K562 (cell line): ENCODE measurements around the gene TP53I13. TPM values are rescaled to one million over a fixed set of nuclear protein-coding genes. Genes with fewer than 3 reads are reported as not detected.

Experiments
- ARNT ChIP-seq, 2 experiments: fragments of 450-650 bp; IDR thresholded peaks; 2 replicates each; pipeline ENCODE4 v1.6.1; 2016; ENCODE audit warnings: mild to moderate bottlenecking in 1 of 2
- BRD9 ChIP-seq: fragments of 450-650 bp; IDR thresholded peaks from 2 replicates; pipeline ENCODE4 v1.6.1; 2018; ENCODE audit warnings: low read depth; ENCODE audit not compliant: partially characterized antibody
- ELF2 ChIP-seq: fragments of 250-450 bp; sonication (Bioruptor Pico); IDR thresholded peaks from 2 replicates; pipeline ENCODE4 v1.5.0; 2021; ENCODE audit warnings: mild to moderate bottlenecking
- GATAD2B ChIP-seq: fragments of 450-650 bp; IDR thresholded peaks from 2 replicates; pipeline ENCODE4 v1.6.1; 2017; ENCODE audit warnings: mild to moderate bottlenecking, borderline replicate concordance
- HDGF ChIP-seq: fragments of 450-650 bp; IDR thresholded peaks from 2 replicates; pipeline ENCODE4 v1.6.1; 2016
- KDM4B ChIP-seq, 2 experiments: fragments of 450-650 bp in 1 of 2; sonication (generic) in 1 of 2; IDR thresholded peaks; 2 replicates each; pipeline ENCODE4 v1.6.1; 2016 to 2017; ENCODE audit warnings: borderline replicate concordance in 2 of 2, antibody characterized with exemption in 1 of 2, low read depth in 1 of 2, mild to moderate bottlenecking in 1 of 2
- L3MBTL2 ChIP-seq: fragments of 450-650 bp; IDR thresholded peaks from 2 replicates; pipeline ENCODE4 v1.6.1; 2016; ENCODE audit warnings: mild to moderate bottlenecking, moderate library complexity
- MTA3 ChIP-seq: fragments of 450-650 bp; formaldehyde crosslinking; IDR thresholded peaks from 2 replicates; pipeline ENCODE4 v1.6.1; 2017; ENCODE audit warnings: mild to moderate bottlenecking, borderline replicate concordance
- SAFB2 ChIP-seq: fragments of 200-400 bp; formaldehyde crosslinking; IDR thresholded peaks from 2 replicates; pipeline ENCODE4 v1.6.1; 2018; ENCODE audit warnings: borderline replicate concordance, low read length, low read depth, moderate library complexity; ENCODE audit not compliant: severe bottlenecking
- ZNF431 ChIP-seq: sonication (generic); formaldehyde crosslinking; IDR thresholded peaks from 2 replicates; pipeline ENCODE4 v1.8.0; 2022; ENCODE audit warnings: mild to moderate bottlenecking, missing genetic modification reagents
- ZNF644 ChIP-seq: fragments of 200-800 bp; sonication (Bioruptor generic); IDR thresholded peaks from 2 replicates; pipeline ENCODE4 v1.6.1; 2016; ENCODE audit warnings: low read depth, missing genetic modification characterization, missing compliant biosample characterization
- ZNF766 ChIP-seq: fragments of 200-800 bp; sonication (Bioruptor generic); conservative IDR thresholded peaks from 2 replicates; pipeline ENCODE4 v1.6.1; 2016; ENCODE audit warnings: missing genetic modification characterization, missing compliant biosample characterization
- polyA plus RNA-seq, 8 experiments: library from polyadenylated mRNA; depleted of rRNA in 4 of 8; stranded (reverse) in 5 of 8; unstranded in 3 of 8; fragments of >200 nt; fragmentation: Nextera tagmentation in 2 of 8; fragmentation: Illumina TruSeq in 1 of 8; extraction: Ambion mirVana in 2 of 8; extraction: Trizol in 1 of 8; gene quantifications; 2 replicates each; pipeline versions ENCODE4 v1.2.1 to v1.2.3, GENCODE V29; 2011 to 2014; ENCODE audit warnings: inconsistent platforms in 1 of 8, missing spikeins in 1 of 8
- total RNA-seq, 7 experiments: library from RNA; depleted of rRNA in 6 of 7; stranded (reverse); fragments of >200 nt in 6 of 7; fragmentation: Illumina TruSeq in 2 of 7; extraction: Trizol in 2 of 7; gene quantifications; 2 replicates each; pipeline versions ENCODE4 v1.2.1 to v1.2.3, GENCODE V29; 2011 to 2021; ENCODE audit warnings: low replicate concordance in 1 of 7
- TF ChIP-seq, protein P1 (sequence below), 2 experiments: fragments of 450-650 bp in 1 of 2; sonication (generic) in 1 of 2; formaldehyde crosslinking in 1 of 2; IDR thresholded peaks; 2 replicates each; pipeline versions ENCODE4 v1.7.1 to v1.9.0; 2016 to 2022; ENCODE audit warnings: inconsistent platforms in 1 of 2, mild to moderate bottlenecking in 1 of 2, missing genetic modification reagents in 1 of 2
- TF ChIP-seq, protein P2 (sequence below): fragments of 450-650 bp; formaldehyde crosslinking; IDR thresholded peaks from 2 replicates; pipeline ENCODE4 v1.4.0; 2020; ENCODE audit warnings: mild to moderate bottlenecking
- TF ChIP-seq, protein P3 (sequence below): fragments of 200-800 bp; sonication (Bioruptor generic); IDR thresholded peaks from 2 replicates; pipeline ENCODE4 v1.6.1; 2017; ENCODE audit warnings: missing genetic modification characterization, missing compliant biosample characterization

The TP53I13 gene
- total and polyA plus RNA-seq, 9 of the 15 experiments (the other 6 are each of a cell fraction or from before 2014, with no cell fraction given), result 0.08 to 28.3 (median 9.1) TPM

DNA sequence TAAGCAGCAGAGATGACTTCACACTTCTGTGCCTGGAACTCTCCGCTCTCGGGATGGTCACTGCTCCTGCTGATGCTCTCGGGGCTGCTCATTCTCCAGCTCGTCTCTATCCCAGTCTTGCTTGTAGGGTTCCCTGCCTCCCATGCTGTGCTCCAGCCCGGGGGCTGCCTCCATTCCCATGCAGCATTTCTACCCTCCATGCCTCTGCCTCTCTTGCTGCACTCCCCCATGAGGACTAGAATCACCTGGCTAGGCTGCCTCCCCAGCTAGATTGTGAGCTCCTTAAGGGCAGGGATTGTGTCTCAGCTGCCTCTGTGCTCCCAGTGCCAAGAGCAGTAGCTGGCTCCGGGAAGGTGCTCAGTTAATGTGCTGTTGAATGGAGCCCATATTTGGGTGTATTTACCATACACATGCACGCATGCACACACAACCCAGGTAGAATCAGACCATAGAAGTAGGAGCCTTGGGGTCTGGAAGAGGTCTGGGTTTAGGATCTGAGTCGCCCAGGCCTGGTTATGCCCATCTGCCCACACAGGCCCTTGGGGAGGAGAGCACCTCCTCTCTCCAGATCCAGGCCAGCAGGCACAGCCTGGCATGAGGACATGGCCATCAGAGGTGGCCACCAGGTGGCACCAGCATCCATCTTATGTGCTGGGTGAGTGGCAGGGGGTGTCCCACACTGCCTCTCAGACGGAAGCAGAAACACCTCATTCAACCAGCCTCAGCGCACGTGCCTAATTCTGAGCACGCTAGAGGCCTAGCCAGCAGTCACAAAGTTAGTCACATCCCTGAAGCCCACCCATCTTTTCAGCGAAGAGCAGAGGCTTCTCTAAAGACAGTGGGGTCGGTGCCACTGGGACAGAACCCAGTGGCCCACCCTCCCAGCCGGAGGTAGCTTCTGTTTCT is 11.6 kb downstream of the TP53I13 start (continued):
- TF ChIP-seq, protein P1, sequence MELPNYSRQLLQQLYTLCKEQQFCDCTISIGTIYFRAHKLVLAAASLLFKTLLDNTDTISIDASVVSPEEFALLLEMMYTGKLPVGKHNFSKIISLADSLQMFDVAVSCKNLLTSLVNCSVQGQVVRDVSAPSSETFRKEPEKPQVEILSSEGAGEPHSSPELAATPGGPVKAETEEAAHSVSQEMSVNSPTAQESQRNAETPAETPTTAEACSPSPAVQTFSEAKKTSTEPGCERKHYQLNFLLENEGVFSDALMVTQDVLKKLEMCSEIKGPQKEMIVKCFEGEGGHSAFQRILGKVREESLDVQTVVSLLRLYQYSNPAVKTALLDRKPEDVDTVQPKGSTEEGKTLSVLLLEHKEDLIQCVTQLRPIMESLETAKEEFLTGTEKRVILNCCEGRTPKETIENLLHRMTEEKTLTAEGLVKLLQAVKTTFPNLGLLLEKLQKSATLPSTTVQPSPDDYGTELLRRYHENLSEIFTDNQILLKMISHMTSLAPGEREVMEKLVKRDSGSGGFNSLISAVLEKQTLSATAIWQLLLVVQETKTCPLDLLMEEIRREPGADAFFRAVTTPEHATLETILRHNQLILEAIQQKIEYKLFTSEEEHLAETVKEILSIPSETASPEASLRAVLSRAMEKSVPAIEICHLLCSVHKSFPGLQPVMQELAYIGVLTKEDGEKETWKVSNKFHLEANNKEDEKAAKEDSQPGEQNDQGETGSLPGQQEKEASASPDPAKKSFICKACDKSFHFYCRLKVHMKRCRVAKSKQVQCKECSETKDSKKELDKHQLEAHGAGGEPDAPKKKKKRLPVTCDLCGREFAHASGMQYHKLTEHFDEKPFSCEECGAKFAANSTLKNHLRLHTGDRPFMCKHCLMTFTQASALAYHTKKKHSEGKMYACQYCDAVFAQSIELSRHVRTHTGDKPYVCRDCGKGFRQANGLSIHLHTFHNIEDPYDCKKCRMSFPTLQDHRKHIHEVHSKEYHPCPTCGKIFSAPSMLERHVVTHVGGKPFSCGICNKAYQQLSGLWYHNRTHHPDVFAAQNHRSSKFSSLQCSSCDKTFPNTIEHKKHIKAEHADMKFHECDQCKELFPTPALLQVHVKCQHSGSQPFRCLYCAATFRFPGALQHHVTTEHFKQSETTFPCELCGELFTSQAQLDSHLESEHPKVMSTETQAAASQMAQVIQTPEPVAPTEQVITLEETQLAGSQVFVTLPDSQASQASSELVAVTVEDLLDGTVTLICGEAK (IDR thresholded peaks at IDR 0.05), result no peak
- TF ChIP-seq, protein P1 (CRISPR knock-in tag; IDR thresholded peaks at IDR 0.05), result no peak
- TF ChIP-seq, protein P2, sequence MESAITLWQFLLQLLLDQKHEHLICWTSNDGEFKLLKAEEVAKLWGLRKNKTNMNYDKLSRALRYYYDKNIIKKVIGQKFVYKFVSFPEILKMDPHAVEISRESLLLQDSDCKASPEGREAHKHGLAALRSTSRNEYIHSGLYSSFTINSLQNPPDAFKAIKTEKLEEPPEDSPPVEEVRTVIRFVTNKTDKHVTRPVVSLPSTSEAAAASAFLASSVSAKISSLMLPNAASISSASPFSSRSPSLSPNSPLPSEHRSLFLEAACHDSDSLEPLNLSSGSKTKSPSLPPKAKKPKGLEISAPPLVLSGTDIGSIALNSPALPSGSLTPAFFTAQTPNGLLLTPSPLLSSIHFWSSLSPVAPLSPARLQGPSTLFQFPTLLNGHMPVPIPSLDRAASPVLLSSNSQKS (CRISPR knock-in tag), result no peak
- TF ChIP-seq SAFB2, result no peak
- no peak for TF ChIP-seq BRD9
- no peak for TF ChIP-seq ZNF766 (CRISPR knock-in tag)
- no peak for TF ChIP-seq KDM4B (IDR thresholded peaks at IDR 0.05; ENCODE audit: borderline replicate concordance in 2 of 2, low read depth in 1 of 2)
- no peak for TF ChIP-seq ZNF644 (tag)
- TF ChIP-seq MTA3, result no peak
- TF ChIP-seq HDGF, result no peak
- TF ChIP-seq GATAD2B, result 0 out of 2 replicates have a peak, but pooled peaks have one; percentile 23
- TF ChIP-seq ZNF431 (CRISPR knock-in tag), result no peak
- TF ChIP-seq, protein P3, sequence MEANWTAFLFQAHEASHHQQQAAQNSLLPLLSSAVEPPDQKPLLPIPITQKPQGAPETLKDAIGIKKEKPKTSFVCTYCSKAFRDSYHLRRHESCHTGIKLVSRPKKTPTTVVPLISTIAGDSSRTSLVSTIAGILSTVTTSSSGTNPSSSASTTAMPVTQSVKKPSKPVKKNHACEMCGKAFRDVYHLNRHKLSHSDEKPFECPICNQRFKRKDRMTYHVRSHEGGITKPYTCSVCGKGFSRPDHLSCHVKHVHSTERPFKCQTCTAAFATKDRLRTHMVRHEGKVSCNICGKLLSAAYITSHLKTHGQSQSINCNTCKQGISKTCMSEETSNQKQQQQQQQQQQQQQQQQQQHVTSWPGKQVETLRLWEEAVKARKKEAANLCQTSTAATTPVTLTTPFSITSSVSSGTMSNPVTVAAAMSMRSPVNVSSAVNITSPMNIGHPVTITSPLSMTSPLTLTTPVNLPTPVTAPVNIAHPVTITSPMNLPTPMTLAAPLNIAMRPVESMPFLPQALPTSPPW (CRISPR knock-in tag), result peak; percentile 53
- no peak for TF ChIP-seq ARNT (IDR thresholded peaks at IDR 0.05)
- 0 out of 2 replicates have a peak, but pooled peaks have one; percentile 16 for TF ChIP-seq ELF2 (CRISPR knock-in tag)
- TF ChIP-seq L3MBTL2, result peak; percentile 31; the same call in 1 of the 2 replicates
